GM12801 (cell line): ENCODE data around the gene TLX1.

Source experiments
- TF ChIP-seq, protein P1 (sequence below): IDR thresholded peaks from one replicate; pipeline ENCODE4 v1.5.1; 2011; ENCODE audit warnings: control low read depth; ENCODE audit not compliant: insufficient read length; ENCODE audit errors: extremely low read depth

The TLX1 gene

GRCh38 chr10:101131962-101132635 lies 999 bp downstream of the TLX1 start:
- TF ChIP-seq, protein P1, sequence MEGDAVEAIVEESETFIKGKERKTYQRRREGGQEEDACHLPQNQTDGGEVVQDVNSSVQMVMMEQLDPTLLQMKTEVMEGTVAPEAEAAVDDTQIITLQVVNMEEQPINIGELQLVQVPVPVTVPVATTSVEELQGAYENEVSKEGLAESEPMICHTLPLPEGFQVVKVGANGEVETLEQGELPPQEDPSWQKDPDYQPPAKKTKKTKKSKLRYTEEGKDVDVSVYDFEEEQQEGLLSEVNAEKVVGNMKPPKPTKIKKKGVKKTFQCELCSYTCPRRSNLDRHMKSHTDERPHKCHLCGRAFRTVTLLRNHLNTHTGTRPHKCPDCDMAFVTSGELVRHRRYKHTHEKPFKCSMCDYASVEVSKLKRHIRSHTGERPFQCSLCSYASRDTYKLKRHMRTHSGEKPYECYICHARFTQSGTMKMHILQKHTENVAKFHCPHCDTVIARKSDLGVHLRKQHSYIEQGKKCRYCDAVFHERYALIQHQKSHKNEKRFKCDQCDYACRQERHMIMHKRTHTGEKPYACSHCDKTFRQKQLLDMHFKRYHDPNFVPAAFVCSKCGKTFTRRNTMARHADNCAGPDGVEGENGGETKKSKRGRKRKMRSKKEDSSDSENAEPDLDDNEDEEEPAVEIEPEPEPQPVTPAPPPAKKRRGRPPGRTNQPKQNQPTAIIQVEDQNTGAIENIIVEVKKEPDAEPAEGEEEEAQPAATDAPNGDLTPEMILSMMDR: no peak

DNA sequence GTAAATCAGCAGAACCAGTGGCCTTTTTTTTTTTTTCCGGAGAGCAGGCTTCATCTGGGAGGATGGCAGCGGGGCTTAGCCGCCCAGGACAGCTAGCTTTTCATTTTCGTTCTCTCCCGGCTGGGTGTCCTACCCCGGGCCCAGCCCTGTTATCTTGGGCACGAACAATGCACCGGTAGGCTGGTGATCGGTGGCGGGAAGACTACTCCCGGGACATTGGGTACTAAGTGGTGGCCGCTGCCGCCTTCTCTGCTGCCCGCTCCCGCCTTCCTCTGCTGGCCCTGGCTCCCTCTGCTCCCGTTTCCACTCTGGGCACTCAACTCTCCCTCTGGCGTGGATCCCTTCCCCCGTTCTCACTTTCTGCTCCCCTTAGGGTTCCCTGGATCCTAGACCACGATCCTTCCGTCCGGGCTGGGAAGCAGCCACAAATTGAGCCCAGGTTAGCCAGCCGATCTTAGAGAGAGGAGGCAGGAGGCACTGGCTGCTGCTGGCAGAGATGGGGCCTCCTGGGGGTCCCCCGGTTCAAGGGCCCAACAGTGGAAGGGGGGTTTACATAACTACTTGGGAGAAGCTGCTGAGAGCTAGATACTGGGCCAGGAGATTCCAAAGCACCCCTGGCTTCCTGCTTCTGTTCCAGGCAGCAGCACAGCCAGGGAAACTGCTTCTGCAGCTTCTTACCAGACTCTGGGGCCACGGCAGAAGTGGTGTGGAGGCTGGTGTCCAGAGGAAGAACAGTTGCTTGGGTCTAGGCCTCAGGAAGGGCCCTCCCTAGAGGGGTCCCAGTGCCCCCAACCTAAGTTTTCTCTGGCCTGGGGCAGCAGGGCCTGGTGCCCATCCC lies 1.8 kb downstream of the TLX1 start:
- TF ChIP-seq, protein P1: no peak

DNA sequence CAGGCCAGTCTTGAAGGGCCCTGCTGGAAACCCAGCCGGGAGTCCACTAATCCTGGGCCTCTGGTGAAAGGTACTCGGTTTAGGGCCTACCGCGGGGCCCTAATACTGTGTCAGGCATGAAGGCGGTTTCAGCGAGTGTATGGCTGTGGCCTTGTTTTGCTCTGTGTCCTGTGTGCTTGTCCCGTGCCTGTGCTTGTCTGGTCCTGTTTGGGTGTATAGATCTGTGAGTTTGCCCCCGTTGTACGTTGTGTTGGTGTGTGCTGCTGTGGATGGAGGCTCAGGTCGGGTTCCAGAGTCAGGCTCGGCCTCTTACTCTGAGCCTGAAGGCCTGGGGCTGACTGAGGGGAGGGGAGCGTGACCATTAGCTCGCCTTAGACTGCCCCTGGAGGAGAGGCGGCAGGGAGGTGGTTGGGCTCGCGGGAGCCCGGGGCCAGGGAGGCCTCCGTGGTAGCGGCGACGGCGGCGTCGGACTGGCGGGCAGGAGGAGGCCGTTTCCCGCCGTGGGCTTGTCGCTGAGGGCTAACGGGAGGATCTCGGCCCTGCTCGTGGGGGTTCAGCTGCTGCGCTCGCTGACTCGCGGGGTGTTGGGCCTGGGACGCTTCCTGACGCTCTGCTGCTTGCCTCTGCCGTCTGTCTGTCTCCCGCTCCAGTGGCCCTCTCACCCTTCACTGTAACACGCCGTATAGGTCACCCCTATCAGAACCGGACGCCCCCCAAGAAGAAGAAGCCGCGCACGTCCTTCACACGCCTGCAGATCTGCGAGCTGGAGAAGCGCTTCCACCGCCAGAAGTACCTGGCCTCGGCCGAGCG lies 2.6 kb downstream of the TLX1 start:
- TF ChIP-seq, protein P1: no peak

DNA sequence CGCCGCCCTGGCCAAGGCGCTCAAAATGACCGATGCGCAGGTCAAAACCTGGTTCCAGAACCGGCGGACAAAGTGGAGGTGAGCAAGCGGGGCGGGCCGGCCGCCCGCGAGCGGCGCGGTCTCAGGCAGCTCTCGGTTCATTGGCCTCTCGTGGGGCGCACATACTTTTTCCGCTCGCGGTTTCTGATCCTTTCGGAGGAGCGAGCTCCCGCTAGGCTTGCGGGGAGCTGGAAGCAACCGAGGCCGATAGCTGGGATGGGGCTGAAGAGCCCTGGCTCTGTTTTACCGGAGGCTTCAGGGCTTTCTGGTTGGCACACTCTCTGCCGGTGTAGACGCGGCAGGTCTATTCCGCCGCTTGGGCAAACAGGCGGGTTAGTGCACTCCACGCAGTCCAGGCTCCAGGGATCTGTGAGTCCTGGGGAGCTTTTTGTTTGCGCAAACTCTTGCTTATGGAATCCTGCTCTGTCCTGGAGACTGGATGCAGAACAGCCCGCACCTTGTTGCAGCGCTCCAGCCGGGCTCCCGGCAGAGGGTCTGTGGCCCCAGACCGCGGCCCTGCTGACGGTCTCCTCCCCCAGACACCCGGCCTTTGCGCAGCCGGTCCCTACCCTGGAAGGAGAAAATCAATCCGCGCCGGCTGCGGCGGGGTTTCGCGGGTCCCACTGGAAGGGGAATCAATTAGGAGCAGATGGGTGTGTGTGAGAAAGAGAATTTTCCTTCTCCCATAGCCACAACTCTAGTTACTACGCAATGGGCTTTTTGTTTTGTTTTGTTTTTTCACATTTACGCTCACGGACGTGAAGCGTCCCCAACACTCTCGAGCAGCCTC lies 3.4 kb downstream of the TLX1 start:
- TF ChIP-seq, protein P1: no peak

DNA sequence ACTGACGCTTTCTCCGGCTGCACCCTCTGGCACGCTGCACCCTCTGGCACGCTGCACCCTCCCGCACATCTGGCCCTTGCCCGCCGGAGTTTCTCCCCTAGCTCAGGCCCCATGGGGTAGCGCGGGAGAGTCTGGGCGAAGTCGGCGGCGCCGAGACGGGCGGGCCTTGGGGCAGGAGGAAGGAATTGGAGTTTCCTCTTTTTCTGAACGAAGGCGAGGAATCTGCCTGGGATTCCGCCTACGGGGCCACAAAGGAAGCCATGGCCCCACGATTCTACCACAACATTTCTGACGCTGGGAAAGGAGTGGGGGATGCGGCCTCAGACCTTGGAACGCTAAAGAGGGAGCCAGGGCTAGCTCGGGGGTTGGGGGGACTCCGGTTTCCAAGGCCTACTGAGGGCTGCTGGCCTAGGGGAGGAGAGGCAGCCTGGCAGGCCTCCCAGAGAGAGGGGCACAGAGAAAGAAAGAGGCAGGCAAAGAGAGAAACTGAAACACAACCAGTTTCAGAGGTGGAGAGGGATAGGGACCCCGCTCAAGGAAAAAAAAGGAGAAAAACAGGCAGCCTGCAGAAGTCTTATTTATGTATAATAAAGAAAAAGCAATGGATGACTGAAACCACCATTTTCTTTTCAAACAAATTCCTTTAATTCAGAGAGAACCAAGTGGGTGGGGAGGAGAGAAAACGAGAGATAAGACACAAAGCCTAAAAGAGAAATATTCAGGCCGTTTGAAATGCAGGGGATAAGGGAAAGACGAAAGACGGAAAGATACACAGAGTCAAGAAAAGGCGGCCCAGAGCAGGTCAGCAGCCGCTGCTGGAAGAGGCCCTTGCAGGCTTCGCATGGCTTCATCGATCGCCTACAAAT lies 4.3 kb downstream of the TLX1 start:
- TF ChIP-seq, protein P1: no peak

GRCh38 chr10:101136007-101136707 lies 5.1 kb downstream of the TLX1 start:
- TF ChIP-seq, protein P1: no peak
